ENCODE data around the gene TMEM214.

DNA sequence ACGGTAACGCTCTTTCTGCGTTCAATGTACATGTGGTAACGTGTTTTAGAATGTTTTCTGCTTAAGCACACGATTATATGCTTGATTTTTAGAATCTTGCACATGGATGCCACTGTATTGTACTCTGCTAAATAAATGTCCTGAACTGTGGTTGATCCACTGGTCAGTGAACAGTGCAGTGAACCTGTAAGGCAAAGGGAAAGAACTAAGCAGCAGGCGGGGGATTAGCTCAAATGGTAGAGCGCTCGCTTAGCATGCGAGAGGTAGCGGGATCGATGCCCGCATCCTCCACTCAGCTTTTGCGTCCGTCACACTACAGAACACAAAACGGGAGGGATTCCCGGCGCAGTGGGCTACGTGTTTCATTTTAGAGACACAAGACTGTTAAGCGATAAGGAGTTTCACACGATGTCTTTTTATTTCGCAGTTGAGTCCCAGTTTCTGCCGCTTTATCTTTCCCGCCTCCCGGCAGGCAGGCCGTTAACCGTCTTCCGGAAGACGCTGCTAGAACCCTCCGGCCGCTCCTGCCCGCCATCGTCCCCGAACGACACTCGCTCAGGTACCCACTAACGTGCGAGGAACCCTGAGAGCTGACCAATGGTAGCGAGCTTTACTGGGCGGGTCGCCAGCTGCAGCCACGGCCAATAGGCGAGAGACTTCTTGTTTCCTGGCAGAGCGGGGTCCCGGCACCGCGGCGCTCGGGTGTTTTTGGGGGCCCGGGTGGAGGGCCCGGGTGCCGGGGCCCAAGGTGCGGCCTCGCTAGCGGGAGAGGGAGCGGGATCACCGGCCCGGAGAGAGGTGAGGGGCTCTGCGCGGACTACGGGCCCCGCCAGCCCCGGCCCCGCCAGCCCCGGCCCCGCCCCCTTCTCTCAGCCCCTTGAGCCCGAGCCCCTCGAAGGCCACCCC lies 18.5 kb downstream of the TMEM214 start, which contains the start of gene AGBL5:
- TF ChIP-seq SP1 (IDR thresholded peaks at IDR 0.05) (no peak), ARNT (IDR thresholded peaks at IDR 0.05) (0 out of 2 replicates have a peak, but pooled peaks have one; percentile 47), ZNF384 (IDR thresholded peaks at IDR 0.05) (no peak), FOXA1 (IDR thresholded peaks at IDR 0.05) (no peak), ELF4 (IDR thresholded peaks at IDR 0.05) (no peak), FOXM1 (IDR thresholded peaks at IDR 0.05; ENCODE audit: borderline replicate concordance) (no peak), BHLHE40 (IDR thresholded peaks at IDR 0.05; ENCODE audit: borderline replicate concordance) (no peak)
